ENCODE results near the gene GKN2. TPM values are rescaled to one million over a fixed set of nuclear protein-coding genes. Genes with fewer than 3 reads are reported as not detected.

Gene GKN2
- total RNA-seq, 1 donor from 2014 or later = not detected

- no peaks in the 10 kb centered on the region for H3K9me3 Mint-ChIP-seq (ENCODE audit: low read depth)
- no peak for DNase-seq (ENCODE audit: low spot score)
- H3K27me3 Mint-ChIP-seq (ENCODE audit: low read depth) = no peaks in the 10 kb centered on the region
- H3K27ac Mint-ChIP-seq (ENCODE audit: unreplicated experiment) = no peak overlapping the region
- H3K4me1 Mint-ChIP-seq (ENCODE audit: low read depth) = peaks cover 7% of the 10 kb centered on the region
- H3K4me3 Mint-ChIP-seq (ENCODE audit: unreplicated experiment) = no peak overlapping the region
- no peaks in the 10 kb centered on the region for H3K36me3 Mint-ChIP-seq (ENCODE audit: low read depth)
- TF ChIP-seq CTCF (IDR thresholded peaks at IDR 0.05) = no peak
Observed at GRCh38 chr2:68911709-68912108, 41.0 kb downstream of the GKN2 start.

- Mint-ChIP-seq H3K4me3 (ENCODE audit: unreplicated experiment) (no peak overlapping the region), H3K36me3 (ENCODE audit: low read depth) (no peaks in the 10 kb centered on the region), H3K27me3 (ENCODE audit: low read depth) (no peaks in the 10 kb centered on the region), H3K27ac (ENCODE audit: unreplicated experiment) (no peak overlapping the region), H3K4me1 (ENCODE audit: low read depth) (peaks cover 7% of the 10 kb centered on the region), H3K9me3 (ENCODE audit: low read depth) (no peaks in the 10 kb centered on the region)
- no peak for TF ChIP-seq CTCF (IDR thresholded peaks at IDR 0.05)
- no peak for DNase-seq (ENCODE audit: low spot score)
Observed at GRCh38 chr2:68911246-68911645, 41.4 kb downstream of the GKN2 start.

GRCh38 chr2:68909793-68910674 is 42.7 kb downstream of the GKN2 start:
- Mint-ChIP-seq H3K9me3 (ENCODE audit: low read depth) (no peaks in the 10 kb centered on the region), H3K27me3 (ENCODE audit: low read depth) (no peaks in the 10 kb centered on the region), H3K36me3 (ENCODE audit: low read depth) (no peaks in the 10 kb centered on the region), H3K4me1 (ENCODE audit: low read depth) (peaks cover 7% of the 10 kb centered on the region), H3K4me3 (ENCODE audit: unreplicated experiment) (no peak overlapping the region), H3K27ac (ENCODE audit: unreplicated experiment) (no peak overlapping the region)
- no peak for DNase-seq (ENCODE audit: low spot score)
- TF ChIP-seq CTCF (IDR thresholded peaks at IDR 0.05) = peak; percentile 98

- H3K27ac Mint-ChIP-seq (ENCODE audit: unreplicated experiment) = no peak overlapping the region
- H3K27me3 Mint-ChIP-seq (ENCODE audit: low read depth) = no peaks in the 10 kb centered on the region
- DNase-seq (ENCODE audit: low spot score) = no peak
- no peak overlapping the region for H3K4me3 Mint-ChIP-seq (ENCODE audit: unreplicated experiment)
- peaks cover 7% of the 10 kb centered on the region for H3K4me1 Mint-ChIP-seq (ENCODE audit: low read depth)
- H3K9me3 Mint-ChIP-seq (ENCODE audit: low read depth) = peaks cover 6% of the 10 kb centered on the region
- TF ChIP-seq CTCF (IDR thresholded peaks at IDR 0.05) = no peak
- H3K36me3 Mint-ChIP-seq (ENCODE audit: low read depth) = peaks cover 7% of the 10 kb centered on the region
Observed at GRCh38 chr2:68908392-68908970, 44.2 kb downstream of the GKN2 start.

DNA sequence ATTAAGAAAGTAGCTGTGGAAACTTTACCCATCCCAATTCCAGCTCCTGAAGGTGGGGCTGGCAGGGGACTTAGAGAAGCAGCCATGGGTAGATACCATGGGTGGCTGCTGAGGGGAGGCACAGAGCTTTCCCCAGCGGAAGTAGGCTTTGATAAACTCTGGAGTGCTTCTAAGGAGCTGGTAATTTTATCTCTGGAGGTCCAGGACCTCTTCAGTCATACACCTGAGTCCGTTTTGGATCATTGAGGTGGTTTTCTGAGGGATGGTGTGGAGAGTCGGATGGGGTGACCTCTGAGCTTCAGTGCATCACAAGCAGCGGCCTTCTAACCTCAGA is 44.8 kb downstream of the GKN2 start:
- Mint-ChIP-seq H3K27me3 (ENCODE audit: low read depth) (peaks cover 3% of the 10 kb centered on the region), H3K27ac (ENCODE audit: unreplicated experiment) (no peak overlapping the region), H3K4me1 (ENCODE audit: low read depth) (peaks cover 7% of the 10 kb centered on the region), H3K36me3 (ENCODE audit: low read depth) (peaks cover 7% of the 10 kb centered on the region), H3K4me3 (ENCODE audit: unreplicated experiment) (no peak overlapping the region), H3K9me3 (ENCODE audit: low read depth) (peaks cover 11% of the 10 kb centered on the region)
- no peak for DNase-seq (ENCODE audit: low spot score)
- TF ChIP-seq CTCF (IDR thresholded peaks at IDR 0.05) = no peak

Measured in chondrocyte (in vitro differentiated cells).